GM12878 (cell line): ENCODE data around the gene UTS2. TPM values are rescaled to one million over a fixed set of nuclear protein-coding genes. Genes with fewer than 3 reads are reported as not detected.

ENCODE experiments used
- ATAC-seq: fragments of 200-7000 bp; cut with Tn5 transposase; 3 replicates; pipeline ENCODE4 v1.9.1; 2020; ENCODE audit warnings: mild to moderate bottlenecking, moderate library complexity
- BruUV-seq: library from RNA; stranded (reverse); fragments of 400-500 nt; replicated peaks from 2 replicates; lab custom pipeline; 2021; lab: Mats Ljungman, UMichigan
- CTCF ChIA-PET: fragments of 300-600 bp; sonication (Branson Sonifier 250); formaldehyde crosslinking; extraction: SDS; loops from one replicate; lab custom pipeline; 2021; ENCODE audit warnings: inconsistent platforms; lab: Yijun Ruan, JAX
- POLR2A ChIA-PET: fragments of 350-600 bp; formaldehyde crosslinking; extraction: SDS; loops from one replicate; lab custom pipeline; 2021; ENCODE audit warnings: inconsistent platforms; lab: Charles Lee
- RAD21 ChIA-PET: fragments of 300-600 bp; sonication (Branson Sonifier 250); formaldehyde crosslinking; loops from one replicate; lab custom pipeline; 2023; ENCODE audit warnings: antibody characterized with exemption; ENCODE audit not compliant: unreplicated experiment; lab: Charles Lee
- SMC1A ChIA-PET: fragments of 300-600 bp; sonication (Branson Sonifier 250); formaldehyde crosslinking; loops from one replicate; lab custom pipeline; 2023; ENCODE audit not compliant: unreplicated experiment, uncharacterized antibody; lab: Charles Lee
- DNase-seq: peaks from one replicate; pipeline ENCODE4 v3.0.0-alpha.2; 2011; ENCODE audit warnings: low read depth, low spot score
- FAIRE-seq: peaks from 3 replicates; lab custom pipeline; 2011; peaks lifted over from hg19 to GRCh38; lab: Jason Lieb, UNC
- H2AFZ ChIP-seq: 2 replicates; pipeline ENCODE4 v1.6.0; 2011; ENCODE audit warnings: low read depth, low read length, control low read depth; ENCODE audit not compliant: control insufficient read depth
- H3K27ac ChIP-seq: 2 replicates; pipeline ENCODE4 v1.5.1; 2011; ENCODE audit warnings: control low read depth; ENCODE audit not compliant: control insufficient read depth, insufficient read depth
- H3K27me3 ChIP-seq, 2 experiments: replicated peaks in 1 of 2; 2 replicates each; pipeline versions ENCODE4 v1.6.0 to v1.6.1; 2011; ENCODE audit warnings: low read length in 1 of 2; ENCODE audit not compliant: control insufficient read depth in 2 of 2, insufficient read depth in 2 of 2
- H3K36me3 ChIP-seq, 2 experiments: 2 replicates each; pipeline ENCODE4 v1.5.1; 2011; ENCODE audit warnings: low read length in 1 of 2; ENCODE audit not compliant: control insufficient read depth in 2 of 2, insufficient read depth in 2 of 2
- H3K4me1 ChIP-seq: 2 replicates; pipeline ENCODE4 v1.6.1; 2011; ENCODE audit warnings: mild to moderate bottlenecking, low read length, moderate library complexity, mixed read lengths; ENCODE audit not compliant: control insufficient read depth, insufficient read depth
- H3K4me2 ChIP-seq: 2 replicates; pipeline ENCODE4 v1.6.0; 2011; ENCODE audit warnings: control low read depth; ENCODE audit not compliant: control insufficient read depth, insufficient read depth
- H3K4me3 ChIP-seq: fragments of 200-600 bp; sonication (generic); 2 replicates; pipeline ENCODE4 v1.5.1; 2016
- H3K79me2 ChIP-seq: 2 replicates; pipeline ENCODE4 v1.6.0; 2011; ENCODE audit warnings: low read length; ENCODE audit not compliant: control insufficient read depth, insufficient read depth
- H3K9ac ChIP-seq: 2 replicates; pipeline ENCODE4 v1.8.0; 2011; ENCODE audit warnings: low read length, control low read depth, mixed read lengths; ENCODE audit not compliant: control insufficient read depth, insufficient read depth
- H3K9me3 ChIP-seq: replicated peaks from 3 replicates; pipeline ENCODE4 v1.5.1; 2011; ENCODE audit warnings: mild to moderate bottlenecking, low read length; ENCODE audit not compliant: control insufficient read depth, insufficient read depth
- H4K20me1 ChIP-seq: 2 replicates; pipeline ENCODE4 v1.6.0; 2011; ENCODE audit not compliant: control insufficient read depth, insufficient read depth
- BACH1 ChIP-seq: fragments of 450-650 bp; IDR thresholded peaks from 2 replicates; pipeline ENCODE4 v1.6.1; 2017; ENCODE audit warnings: mild to moderate bottlenecking, borderline replicate concordance
- CHD2 ChIP-seq: IDR thresholded peaks from 2 replicates; pipeline ENCODE4 v1.6.1; 2011; ENCODE audit warnings: low read depth, low read length, improper control_type of control experiment, borderline replicate concordance
- NFXL1 ChIP-seq: fragments of 450-650 bp; IDR thresholded peaks from 2 replicates; pipeline ENCODE4 v1.6.1; 2017; ENCODE audit warnings: antibody characterized with exemption, mild to moderate bottlenecking, borderline replicate concordance
- NR2F1 ChIP-seq: fragments of 450-650 bp; conservative IDR thresholded peaks from 2 replicates; pipeline ENCODE4 v1.6.1; 2017; ENCODE audit warnings: mild to moderate bottlenecking
- SIX5 ChIP-seq: IDR thresholded peaks from 2 replicates; pipeline ENCODE4 v1.6.1; 2011; ENCODE audit warnings: mild to moderate bottlenecking, low read depth, low read length, moderate library complexity; ENCODE audit not compliant: severe bottlenecking
- SMAD1 ChIP-seq: fragments of 450-650 bp; IDR thresholded peaks from 2 replicates; pipeline ENCODE4 v1.6.1; 2018; ENCODE audit warnings: mild to moderate bottlenecking, low read depth; ENCODE audit not compliant: partially characterized antibody
- SMAD5 ChIP-seq: IDR thresholded peaks from 2 replicates; pipeline ENCODE4 v1.6.1; 2016; ENCODE audit warnings: antibody characterized with exemption, low read depth
- SMC3 ChIP-seq: IDR thresholded peaks from 2 replicates; pipeline ENCODE4 v1.6.1; 2011; ENCODE audit warnings: low read length, improper control_type of control experiment, borderline replicate concordance
- TARDBP ChIP-seq: IDR thresholded peaks from 2 replicates; pipeline ENCODE4 v1.6.1; 2016; ENCODE audit warnings: borderline replicate concordance
- TCF12 ChIP-seq: IDR thresholded peaks from 2 replicates; pipeline ENCODE4 v1.6.1; 2011; ENCODE audit warnings: low read depth, mild to moderate bottlenecking, low read length
- WGBS: methylation state at CpG from one replicate; pipeline ENCODE4 v1.1.6; 2016; ENCODE audit warnings: low lambda C conversion rate; ENCODE audit not compliant: insufficient replicate concordance, insufficient coverage; ENCODE audit errors: missing lambda C conversion rate; 5-methylcytosine and 5-hydroxymethylcytosine counted together
- in situ Hi-C: fragments of 300-500 bp; cut with MboI; formaldehyde crosslinking; loops from 9 replicates; pipeline ENCODE4 v1.14.3; 2018; ENCODE audit warnings: mixed read lengths
- intact Hi-C: fragments of 100-400 bp; cut with micrococcal nuclease; formaldehyde crosslinking; loops from one replicate; pipeline ENCODE4 v1.14.2; 2022; ENCODE audit not compliant: unreplicated experiment
- polyA plus RNA-seq, 11 experiments: library from polyadenylated mRNA; depleted of rRNA in 4 of 11; unstranded in 6 of 11; stranded (reverse) in 5 of 11; fragments of >200 nt; fragmentation: Nextera tagmentation in 4 of 11; fragmentation: Illumina TruSeq in 1 of 11; extraction: Ambion mirVana in 4 of 11; extraction: Trizol in 1 of 11; gene quantifications; 1 replicate in 1 of 11; 2 replicates in 10 of 11; pipeline versions ENCODE4 v1.2.1 to v1.2.3, GENCODE V29; 2011 to 2016; ENCODE audit warnings: inconsistent platforms in 2 of 11, missing spikeins in 2 of 11, low read depth in 1 of 11
- total RNA-seq, 4 experiments: library from RNA; depleted of rRNA in 3 of 4; stranded (reverse); fragments of >200 nt in 3 of 4; fragmentation: Illumina TruSeq in 1 of 4; extraction: Trizol in 1 of 4; gene quantifications; 2 replicates each; pipeline versions ENCODE4 v1.2.1 to v1.2.3, GENCODE V29; 2013 to 2021
- TF ChIP-seq, protein P1 (sequence below): fragments of 450-650 bp; IDR thresholded peaks from 2 replicates; pipeline ENCODE4 v1.6.1; 2017; ENCODE audit warnings: low read depth, mild to moderate bottlenecking, moderate library complexity
- TF ChIP-seq, protein P2 (sequence below): IDR thresholded peaks from 2 replicates; pipeline ENCODE4 v1.6.1; 2012; ENCODE audit warnings: low read depth, low read length, improper control_type of control experiment
- TF ChIP-seq, protein P3 (sequence below): IDR thresholded peaks from 2 replicates; pipeline ENCODE4 v1.6.1; 2011; ENCODE audit warnings: borderline replicate concordance, low read depth, mild to moderate bottlenecking, moderate library complexity, mixed read lengths, low read length; ENCODE audit not compliant: insufficient read depth; ENCODE audit errors: extremely low read length

Gene UTS2
- total and polyA plus RNA-seq, 10 of the 15 experiments (the other 5 are each of a cell fraction or from before 2014, with no cell fraction given), result not detected

DNA sequence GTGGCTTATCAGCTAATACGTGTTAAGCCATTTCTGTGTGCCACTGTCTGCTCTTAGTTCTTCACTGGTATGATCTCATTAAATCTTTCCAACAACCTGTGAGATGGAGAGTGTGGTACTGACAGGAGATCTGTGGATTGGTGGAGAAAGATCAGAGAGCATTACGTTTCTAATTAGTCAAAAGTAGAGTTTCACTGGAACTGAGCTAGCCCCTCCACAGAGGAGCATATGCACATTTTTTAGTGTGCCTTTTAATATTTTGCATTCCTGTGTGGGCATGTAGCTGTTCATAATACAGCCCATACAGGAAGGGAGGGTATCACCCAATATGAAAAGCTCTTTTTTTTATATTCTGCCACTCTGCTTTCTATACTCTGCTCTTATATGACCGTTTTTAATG is 31.6 kb downstream of the UTS2 start:
- Histone ChIP-seq H3K36me3 (no peaks in the 10 kb centered on the region), H3K9me3 (no peaks in the 10 kb centered on the region), H3K27ac (no peak overlapping the region), H3K4me1 (no peaks in the 10 kb centered on the region), H2AFZ (no peak overlapping the region), H3K27me3 (no peaks in the 10 kb centered on the region), H3K4me3 (no peak overlapping the region), H3K79me2 (no peaks in the 10 kb centered on the region), H4K20me1 (no peaks in the 10 kb centered on the region), H3K9ac (no peak overlapping the region), H3K4me2 (no peak overlapping the region)
- TF ChIP-seq NFXL1 (no peak), TARDBP (no peak), TCF12 (no peak), SMAD1 (no peak), SMAD5 (no peak), CHD2 (no peak), NR2F1 (no peak), SMC3 (no peak), SIX5 (no peak), BACH1 (no peak)
- TF ChIP-seq, protein P1, sequence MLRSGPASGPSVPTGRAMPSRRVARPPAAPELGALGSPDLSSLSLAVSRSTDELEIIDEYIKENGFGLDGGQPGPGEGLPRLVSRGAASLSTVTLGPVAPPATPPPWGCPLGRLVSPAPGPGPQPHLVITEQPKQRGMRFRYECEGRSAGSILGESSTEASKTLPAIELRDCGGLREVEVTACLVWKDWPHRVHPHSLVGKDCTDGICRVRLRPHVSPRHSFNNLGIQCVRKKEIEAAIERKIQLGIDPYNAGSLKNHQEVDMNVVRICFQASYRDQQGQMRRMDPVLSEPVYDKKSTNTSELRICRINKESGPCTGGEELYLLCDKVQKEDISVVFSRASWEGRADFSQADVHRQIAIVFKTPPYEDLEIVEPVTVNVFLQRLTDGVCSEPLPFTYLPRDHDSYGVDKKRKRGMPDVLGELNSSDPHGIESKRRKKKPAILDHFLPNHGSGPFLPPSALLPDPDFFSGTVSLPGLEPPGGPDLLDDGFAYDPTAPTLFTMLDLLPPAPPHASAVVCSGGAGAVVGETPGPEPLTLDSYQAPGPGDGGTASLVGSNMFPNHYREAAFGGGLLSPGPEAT, result no peak
- TF ChIP-seq, protein P2, sequence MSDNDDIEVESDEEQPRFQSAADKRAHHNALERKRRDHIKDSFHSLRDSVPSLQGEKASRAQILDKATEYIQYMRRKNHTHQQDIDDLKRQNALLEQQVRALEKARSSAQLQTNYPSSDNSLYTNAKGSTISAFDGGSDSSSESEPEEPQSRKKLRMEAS, result no peak
- TF ChIP-seq, protein P3, sequence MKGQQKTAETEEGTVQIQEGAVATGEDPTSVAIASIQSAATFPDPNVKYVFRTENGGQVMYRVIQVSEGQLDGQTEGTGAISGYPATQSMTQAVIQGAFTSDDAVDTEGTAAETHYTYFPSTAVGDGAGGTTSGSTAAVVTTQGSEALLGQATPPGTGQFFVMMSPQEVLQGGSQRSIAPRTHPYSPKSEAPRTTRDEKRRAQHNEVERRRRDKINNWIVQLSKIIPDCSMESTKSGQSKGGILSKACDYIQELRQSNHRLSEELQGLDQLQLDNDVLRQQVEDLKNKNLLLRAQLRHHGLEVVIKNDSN, result no peak
- no peak for ATAC-seq
- SMC1A ChIA-PET, result no interaction called here
- POLR2A ChIA-PET, result no interaction called here
- DNase-seq, result no peak
- RAD21 ChIA-PET, result interaction anchor here (1.3 kb wide), 1 partner anchor 13 kb away, joined by 3 read pairs; no protein-coding TSS in a partner anchor
- CTCF ChIA-PET, result no interaction called here
- no peak for FAIRE-seq
- BruUV-seq, result no TSS peak
- intact Hi-C loops (no loop called here), in situ Hi-C loops (no loop called here)
- 37% methylated on average over 3 of the region's 3 CpGs for WGBS
